Kidney glomerular epithelial cell (primary cell): Measurements from ENCODE around the gene TMEM9.
"Not testable (repeated sequence)": the region's sequence is repeated elsewhere in the genome, so short reads cannot be mapped to it uniquely, and the experiment has no call there.

Experiments used
- DNase-seq: peaks from one replicate; lab custom pipeline; 2025; lab: John Stamatoyannopoulos, UW

TMEM9 gene

DNA sequence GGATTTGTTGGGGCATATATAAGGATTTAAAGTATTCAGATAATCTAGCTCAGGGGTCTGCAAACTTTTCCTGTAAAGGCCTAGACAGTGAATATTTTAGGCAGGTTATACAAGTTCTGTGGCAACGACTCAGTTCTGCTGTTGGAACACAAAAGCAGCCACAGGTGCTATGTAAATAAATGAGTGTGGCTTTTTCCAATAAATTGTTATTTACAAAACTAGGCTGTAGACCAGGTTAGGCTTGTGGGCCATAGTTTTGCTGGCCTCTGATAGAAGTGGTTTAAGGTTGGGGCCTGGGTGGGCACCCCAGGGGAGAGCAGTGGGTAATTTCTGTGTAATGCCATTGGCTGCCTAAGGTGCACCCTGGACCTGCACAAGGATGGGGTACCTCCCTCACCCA, 19.5 kb upstream of the TMEM9 start:
- no peak for DNase-seq

DNA sequence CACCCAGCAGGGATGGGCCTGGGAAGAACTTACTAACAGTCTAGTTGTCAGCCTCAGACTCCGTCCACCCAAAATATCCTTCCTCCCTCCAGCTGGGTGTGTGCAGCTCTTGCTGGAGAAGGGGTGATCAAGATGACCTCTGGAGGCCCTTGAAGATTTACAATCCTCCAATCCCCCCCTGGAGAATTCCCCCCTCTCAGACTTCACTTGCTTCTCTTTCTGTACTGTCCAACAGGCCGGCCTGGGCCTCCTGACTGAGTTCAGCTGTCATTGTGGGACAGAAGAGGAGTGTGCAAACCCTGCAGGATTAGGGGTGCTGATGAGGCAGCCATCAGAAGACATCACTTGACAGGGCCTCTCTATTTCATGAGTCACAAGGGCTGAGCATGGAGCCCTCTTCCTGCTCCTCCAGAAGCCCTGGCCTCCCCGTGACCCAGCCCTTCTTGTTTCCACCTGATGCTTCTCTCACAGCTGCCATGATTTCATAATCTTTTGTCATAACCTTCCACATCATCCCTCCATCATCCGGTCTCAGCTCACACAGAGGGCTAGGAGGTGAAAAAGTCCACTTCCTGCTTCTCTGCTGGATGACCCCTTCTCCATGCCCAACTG, 18.8 kb upstream of the TMEM9 start:
- DNase-seq = no peak

GRCh38 chr1:201172326-201172725, 18.1 kb upstream of the TMEM9 start:
- DNase-seq = no peak

GRCh38 chr1:201171063-201172036, 17.1 kb upstream of the TMEM9 start:
- no peak for DNase-seq

- peak; percentile 88 for DNase-seq
Observed at GRCh38 chr1:201170533-201171062, 16.3 kb upstream of the TMEM9 start.

DNA sequence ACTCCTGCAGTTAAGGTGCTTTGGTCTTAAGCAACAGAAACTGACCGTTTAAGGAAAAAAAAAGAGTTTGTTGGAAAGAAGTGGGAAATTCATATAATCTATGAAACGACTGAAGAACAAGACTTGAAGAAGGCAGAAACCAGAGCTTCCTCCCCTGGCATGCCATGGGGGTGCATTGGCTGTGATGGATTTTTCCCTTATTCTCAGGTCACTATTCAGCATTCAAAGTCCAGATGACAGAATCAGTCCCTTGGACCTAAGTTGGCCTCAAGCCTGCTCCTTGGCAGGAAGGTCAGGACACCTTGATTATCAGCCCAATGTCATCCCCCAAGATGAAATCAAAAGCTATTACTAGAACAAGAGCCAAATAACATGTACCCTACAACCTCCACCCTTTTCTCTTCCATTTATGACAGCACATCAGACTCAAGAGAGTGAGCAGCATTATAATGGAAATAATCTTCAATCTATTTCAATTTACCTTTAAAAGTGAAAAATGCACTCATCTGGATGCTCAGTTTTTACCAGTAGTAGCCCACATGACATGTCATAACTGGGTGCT, 15.8 kb upstream of the TMEM9 start:
- DNase-seq = no peak

DNA sequence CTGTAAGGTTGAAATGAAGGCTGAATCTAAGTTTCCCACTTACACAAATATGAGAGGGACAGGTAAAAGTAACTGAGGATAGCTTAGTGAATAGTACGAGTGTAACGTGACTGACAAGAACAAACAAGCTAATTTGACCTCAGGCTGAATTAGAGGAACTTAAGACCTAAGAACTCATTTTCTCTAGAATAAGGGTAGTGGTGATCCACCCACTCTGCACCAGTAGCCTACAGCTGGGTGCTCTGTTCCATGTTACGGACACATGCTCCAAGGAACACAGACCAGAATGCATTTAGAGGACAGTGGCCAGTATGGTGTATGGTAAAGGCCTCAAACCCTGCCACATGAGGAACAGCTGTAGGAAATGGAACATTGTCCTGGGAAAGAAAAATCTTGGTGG, 14.9 kb upstream of the TMEM9 start:
- no peak for DNase-seq

GRCh38 chr1:201167041-201167991, 13.0 kb upstream of the TMEM9 start:
- DNase-seq = no peak

DNA sequence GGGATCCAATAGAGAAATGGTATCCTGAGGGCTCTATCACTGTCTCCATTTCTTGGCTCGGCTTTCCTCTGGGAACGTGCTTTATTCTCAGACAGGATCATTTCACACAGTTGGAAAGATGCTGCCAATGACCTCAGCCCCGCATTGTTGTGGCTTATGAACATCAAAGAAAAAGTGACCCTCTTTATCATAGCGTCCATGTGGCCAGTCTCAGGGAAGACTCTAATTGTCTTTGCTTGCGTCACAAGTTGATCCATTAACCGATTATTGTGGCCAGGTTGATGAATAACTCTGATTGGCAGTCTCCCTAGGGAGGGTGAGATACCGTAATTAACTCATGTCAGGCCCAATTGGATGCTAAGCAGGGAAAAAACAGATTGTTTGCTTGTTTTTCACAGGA, 10.4 kb upstream of the TMEM9 start:
- peak; percentile 13 for DNase-seq

DNA sequence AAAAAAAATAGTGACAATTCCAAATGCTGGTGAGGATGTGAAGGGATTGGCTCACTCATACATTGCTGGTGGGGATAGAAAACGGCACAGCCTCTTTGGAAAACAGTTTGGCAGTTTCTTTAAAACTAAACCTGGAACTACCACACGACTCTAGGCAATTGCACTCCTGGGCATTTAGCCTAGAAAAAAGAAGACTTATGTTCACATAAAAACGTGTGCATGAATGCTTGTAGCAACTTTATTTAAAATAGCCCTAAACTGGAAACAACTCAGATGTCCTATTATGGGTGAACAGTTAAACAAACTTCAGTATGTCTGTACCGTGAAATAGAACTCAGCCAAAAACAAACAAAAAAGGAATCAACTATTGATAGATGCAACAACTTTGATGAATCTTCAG, 9.4 kb upstream of the TMEM9 start:
- no peak for DNase-seq

GRCh38 chr1:201163036-201163435, 8.8 kb upstream of the TMEM9 start:
- not testable (repeated sequence) for DNase-seq

GRCh38 chr1:201157949-201158348, 3.7 kb upstream of the TMEM9 start:
- DNase-seq = no peak

GRCh38 chr1:201156819-201157218, 2.5 kb upstream of the TMEM9 start:
- DNase-seq = no peak

- DNase-seq = no peak
Observed at GRCh38 chr1:201156346-201156745, 2.1 kb upstream of the TMEM9 start.

DNA sequence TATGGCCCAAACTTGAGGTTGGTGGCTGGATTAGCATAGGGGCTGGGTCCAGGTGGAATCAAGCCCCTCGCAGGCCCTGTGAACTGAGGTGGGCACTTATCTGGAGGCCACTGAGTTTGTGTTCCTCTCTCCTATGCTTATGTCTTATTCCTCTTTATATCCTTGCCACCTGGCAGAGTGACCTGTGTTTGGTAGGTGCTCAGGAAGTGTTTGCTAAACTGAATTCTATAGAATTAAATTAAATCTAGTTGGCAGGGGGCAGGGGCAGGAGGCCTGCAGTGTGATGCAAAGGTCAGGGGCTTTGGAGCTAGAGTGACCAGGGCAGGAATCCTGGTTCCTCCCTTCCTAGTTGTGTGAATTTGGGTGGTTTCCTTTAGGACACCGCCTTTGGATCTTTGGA, 1.1 kb upstream of the TMEM9 start:
- DNase-seq = no peak

DNA sequence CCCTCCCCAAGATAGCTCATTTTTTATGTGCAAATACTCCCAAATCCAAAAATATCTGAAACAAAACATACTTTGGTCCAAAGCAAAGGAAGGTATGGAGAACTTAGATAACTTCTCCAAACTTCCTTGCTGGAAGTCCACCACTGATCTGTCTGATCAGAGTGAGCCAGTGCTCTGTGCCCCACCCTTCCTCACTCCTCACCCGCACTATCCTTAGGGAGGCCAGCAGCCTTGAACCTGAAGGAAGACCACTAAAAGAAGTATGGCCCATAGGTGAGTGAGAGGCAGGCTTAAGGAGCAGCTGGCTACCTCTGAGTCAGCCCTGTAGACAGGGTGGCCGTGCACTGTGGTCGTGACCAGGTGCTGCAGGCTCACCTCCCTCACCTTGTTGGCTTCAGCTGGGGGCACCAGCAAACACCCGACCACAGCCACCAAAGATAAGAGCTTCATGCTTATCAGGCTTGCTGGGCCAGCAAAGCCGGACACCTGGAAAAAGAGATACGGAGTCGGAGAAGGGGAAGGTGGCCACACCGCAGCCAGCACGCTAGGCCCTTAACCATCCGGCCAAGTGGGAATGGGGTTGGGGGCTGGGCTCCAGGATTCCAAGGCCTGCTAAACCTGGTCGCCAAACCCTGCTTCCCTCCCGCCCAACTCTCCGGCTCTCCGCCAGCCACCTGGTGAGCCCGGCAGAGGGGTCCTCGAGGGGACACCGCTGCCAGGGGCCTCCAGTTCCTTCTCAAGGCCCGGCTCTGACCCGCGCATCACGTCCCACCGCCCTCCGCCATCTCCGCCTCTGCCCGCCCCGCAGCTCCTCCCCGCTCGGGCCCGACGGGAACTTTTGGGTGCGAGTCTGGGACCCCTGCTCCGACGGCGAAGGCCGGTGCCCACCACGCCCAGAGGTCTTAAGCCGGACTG, 543 bp downstream of the TMEM9 start:
- DNase-seq = no peak

DNA sequence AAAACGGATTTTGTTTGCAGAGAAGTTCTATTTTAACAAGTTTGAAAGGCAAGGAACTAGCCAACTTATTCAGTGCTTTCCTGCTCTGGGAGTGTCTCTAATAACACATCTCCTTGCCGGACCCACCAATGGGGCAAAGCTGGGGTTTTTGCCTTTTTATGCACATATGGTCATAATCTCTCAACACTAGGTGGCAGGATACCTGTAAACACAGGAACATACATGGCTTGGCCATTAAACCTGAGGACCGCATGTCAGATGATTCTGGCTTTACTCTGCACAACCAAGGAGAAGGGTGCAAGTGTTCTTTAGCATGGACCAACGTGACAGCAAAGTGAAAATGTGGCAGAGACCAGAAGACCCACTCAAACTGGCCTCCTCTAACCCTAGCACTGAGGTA, 4.9 kb downstream of the TMEM9 start:
- peak; percentile 11 for DNase-seq

DNA sequence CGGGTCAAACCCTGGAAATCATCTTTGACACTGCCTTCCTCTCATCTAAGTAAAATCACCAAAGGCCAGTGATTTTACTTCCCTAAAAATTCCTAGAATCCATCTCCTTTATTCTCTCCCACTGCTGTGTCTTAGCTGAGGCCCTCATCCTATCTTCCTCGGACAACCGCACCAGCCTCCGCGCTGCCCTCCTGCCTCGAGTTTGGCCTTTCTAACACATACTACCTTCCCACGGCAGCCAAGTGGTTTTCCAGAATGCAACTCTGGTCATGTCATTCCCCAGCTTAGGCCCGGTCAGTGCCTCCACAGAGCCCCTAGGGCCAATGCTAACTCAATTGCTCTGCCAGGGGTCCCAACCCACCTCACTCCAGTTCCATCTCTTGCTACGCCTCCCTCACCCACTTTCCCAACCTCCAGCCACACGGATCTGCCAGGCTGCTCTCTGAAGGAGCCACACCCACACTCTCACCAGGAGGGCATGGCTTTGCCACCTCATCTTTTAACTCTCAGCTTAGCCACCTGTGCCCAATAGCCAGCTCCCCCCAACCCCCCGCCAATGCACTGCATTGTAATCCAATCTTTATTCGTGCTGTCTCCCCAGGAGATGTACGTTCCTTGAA, 6.8 kb downstream of the TMEM9 start:
- DNase-seq = no peak

- DNase-seq = no peak
Observed at GRCh38 chr1:201146626-201147390, 7.5 kb downstream of the TMEM9 start.
